MCF 10A (cell line): Measurements from ENCODE around the gene GLRX. TPM values are rescaled to one million over a fixed set of nuclear protein-coding genes. Genes with fewer than 3 reads are reported as not detected.

Experiments
- BruUV-seq: library from RNA; stranded (reverse); fragments of 400-500 nt; replicated peaks from 2 replicates; lab custom pipeline; 2021; lab: Mats Ljungman, UMichigan
- CTCF ChIA-PET: fragments of 300-600 bp; sonication (Branson Sonifier 250); formaldehyde crosslinking; extraction: SDS; loops from one replicate; lab custom pipeline; 2021; ENCODE audit warnings: antibody characterized with exemption, inconsistent platforms; lab: Yijun Ruan, JAX
- POLR2A ChIA-PET: fragments of 300-600, 350-650 bp; sonication (Branson Sonifier 250); formaldehyde crosslinking; extraction: SDS; loops from one replicate; lab custom pipeline; 2020; ENCODE audit warnings: antibody characterized with exemption, inconsistent platforms; lab: Yijun Ruan, JAX
- DNase-seq: peaks from one replicate; pipeline ENCODE4 v3.0.0-alpha.2; 2018; ENCODE audit not compliant: unreplicated experiment
- H3K27ac Mint-ChIP-seq: one replicate; pipeline ENCODE4 v1.8.0; 2022; ENCODE audit warnings: mild to moderate bottlenecking, low read depth, mixed read lengths; ENCODE audit not compliant: unreplicated experiment
- H3K27me3 Mint-ChIP-seq: one replicate; pipeline ENCODE4 v1.8.0; 2022; ENCODE audit warnings: mixed read lengths; ENCODE audit not compliant: insufficient read depth, unreplicated experiment
- H3K36me3 Mint-ChIP-seq: one replicate; pipeline ENCODE4 v1.8.0; 2022; ENCODE audit warnings: mild to moderate bottlenecking, moderate library complexity, mixed read lengths; ENCODE audit not compliant: insufficient read depth, unreplicated experiment
- H3K4me1 Mint-ChIP-seq: one replicate; pipeline ENCODE4 v1.8.0; 2022; ENCODE audit warnings: mixed read lengths; ENCODE audit not compliant: insufficient read depth, unreplicated experiment
- H3K4me3 Mint-ChIP-seq: one replicate; pipeline ENCODE4 v1.8.0; 2022; ENCODE audit warnings: mild to moderate bottlenecking, moderate library complexity, mixed read lengths; ENCODE audit not compliant: unreplicated experiment
- H3K9me3 Mint-ChIP-seq: one replicate; pipeline ENCODE4 v1.8.0; 2022; ENCODE audit warnings: mixed read lengths; ENCODE audit not compliant: unreplicated experiment
- intact Hi-C: fragments of 100-400 bp; cut with micrococcal nuclease; formaldehyde crosslinking; loops from 2 replicates; pipeline ENCODE4 v1.14.1; 2022
- total RNA-seq: library from RNA; stranded (reverse); gene quantifications from 2 replicates; pipeline ENCODE4 v1.2.3, GENCODE V29; 2022
- TF ChIP-seq, protein P1 (sequence below): fragments of 200-600 bp; IDR thresholded peaks from one replicate; pipeline ENCODE4 v1.8.0; 2022; ENCODE audit warnings: antibody characterized with exemption, mild to moderate bottlenecking; ENCODE audit not compliant: unreplicated experiment

The GLRX gene
- total RNA-seq, 1 experiment from 2014 or later = 41.4 TPM

DNA sequence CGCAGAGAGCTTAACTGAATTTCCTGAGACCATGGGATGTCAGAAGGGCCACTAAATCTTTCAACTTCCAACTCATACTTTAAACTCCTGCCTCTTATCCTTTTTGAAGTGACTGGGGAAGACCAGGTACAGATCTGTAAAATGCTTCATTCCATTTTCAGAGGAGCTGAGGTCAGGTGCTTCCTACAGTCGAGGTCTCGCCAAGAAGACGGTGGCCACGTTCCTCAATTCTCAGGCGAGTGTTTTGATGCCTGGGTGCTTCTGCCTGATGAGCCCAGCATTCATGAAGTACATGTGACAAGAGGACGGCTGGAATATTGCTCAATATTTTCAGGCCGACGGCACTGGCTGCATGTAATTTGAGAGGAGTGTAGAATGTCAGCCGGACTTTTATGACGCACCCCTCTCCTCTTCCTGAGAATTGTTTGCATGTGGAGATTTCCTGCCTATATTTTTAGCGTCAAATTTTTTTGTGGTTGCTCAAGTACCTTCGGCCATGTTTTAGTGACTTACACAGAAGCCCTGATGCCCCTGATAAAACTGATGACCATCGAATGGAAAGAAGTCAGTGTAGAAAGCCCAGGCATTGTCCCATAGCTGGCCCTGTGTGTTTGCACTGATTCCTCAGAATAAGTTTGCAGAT, 38.8 kb upstream of the GLRX start:
- H3K27ac Mint-ChIP-seq = peak overlapping the region; percentile 99
- CTCF ChIA-PET = interaction anchor here (0.6 to 6.8 kb wide), 12 partner anchors 13 to 903 kb away, joined by 3 to 57 read pairs (median 3); no protein-coding TSS in a partner anchor
- POLR2A ChIA-PET = interaction anchor here (0.6 to 7.5 kb wide), 40 partner anchors 9 to 842 kb away, joined by 3 to 113 read pairs (median 4); partner anchors contain the start of genes CAST, ELL2, GLRX and RFESD
- no peaks in the 10 kb centered on the region for H3K9me3 Mint-ChIP-seq
- H3K36me3 Mint-ChIP-seq = peaks cover 21% of the 10 kb centered on the region
- H3K27me3 Mint-ChIP-seq = no peaks in the 10 kb centered on the region
- DNase-seq = peak; percentile 98
- TF ChIP-seq, protein P1, sequence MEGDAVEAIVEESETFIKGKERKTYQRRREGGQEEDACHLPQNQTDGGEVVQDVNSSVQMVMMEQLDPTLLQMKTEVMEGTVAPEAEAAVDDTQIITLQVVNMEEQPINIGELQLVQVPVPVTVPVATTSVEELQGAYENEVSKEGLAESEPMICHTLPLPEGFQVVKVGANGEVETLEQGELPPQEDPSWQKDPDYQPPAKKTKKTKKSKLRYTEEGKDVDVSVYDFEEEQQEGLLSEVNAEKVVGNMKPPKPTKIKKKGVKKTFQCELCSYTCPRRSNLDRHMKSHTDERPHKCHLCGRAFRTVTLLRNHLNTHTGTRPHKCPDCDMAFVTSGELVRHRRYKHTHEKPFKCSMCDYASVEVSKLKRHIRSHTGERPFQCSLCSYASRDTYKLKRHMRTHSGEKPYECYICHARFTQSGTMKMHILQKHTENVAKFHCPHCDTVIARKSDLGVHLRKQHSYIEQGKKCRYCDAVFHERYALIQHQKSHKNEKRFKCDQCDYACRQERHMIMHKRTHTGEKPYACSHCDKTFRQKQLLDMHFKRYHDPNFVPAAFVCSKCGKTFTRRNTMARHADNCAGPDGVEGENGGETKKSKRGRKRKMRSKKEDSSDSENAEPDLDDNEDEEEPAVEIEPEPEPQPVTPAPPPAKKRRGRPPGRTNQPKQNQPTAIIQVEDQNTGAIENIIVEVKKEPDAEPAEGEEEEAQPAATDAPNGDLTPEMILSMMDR = no peak
- BruUV-seq = no TSS peak
- H3K4me3 Mint-ChIP-seq = peak overlapping the region; percentile 60
- H3K4me1 Mint-ChIP-seq = peaks cover 72% of the 10 kb centered on the region
- intact Hi-C loops = no loop called here

DNA sequence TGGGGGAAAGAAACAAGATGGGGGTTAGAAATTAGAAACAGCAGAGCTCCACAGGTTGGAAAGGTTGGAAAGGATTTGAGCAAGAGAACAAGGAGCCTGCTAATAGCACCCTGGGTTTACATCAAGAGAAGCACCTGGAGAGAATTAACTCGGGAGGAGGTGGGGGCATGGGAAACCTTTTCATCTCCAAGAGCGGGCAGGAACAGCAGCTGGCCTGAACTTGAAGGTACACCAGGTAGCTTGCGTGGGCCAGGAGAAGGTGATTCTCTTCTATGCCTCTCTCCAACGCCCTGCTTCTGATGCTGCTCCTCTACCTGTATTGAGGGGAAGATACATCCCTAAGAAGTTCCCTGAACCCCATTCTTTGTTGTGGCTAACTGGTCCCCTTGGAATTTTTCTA, 37.1 kb upstream of the GLRX start:
- TSS peak; percentile 76 for BruUV-seq
- Mint-ChIP-seq H3K27me3 (no peaks in the 10 kb centered on the region), H3K4me3 (peak overlapping the region; percentile 67), H3K9me3 (no peaks in the 10 kb centered on the region), H3K36me3 (peaks cover 21% of the 10 kb centered on the region), H3K27ac (peak overlapping the region; percentile 99), H3K4me1 (peaks cover 65% of the 10 kb centered on the region)
- DNase-seq = peak; percentile 46
- ChIA-PET POLR2A (interaction anchor here (0.5 to 7.5 kb wide), 23 partner anchors 10 to 792 kb away, joined by 3 to 113 read pairs (median 4); partner anchors contain the start of gene ELL2), CTCF (interaction anchor here (0.6 to 6.8 kb wide), 24 partner anchors 10 to 1811 kb away, joined by 3 to 57 read pairs (median 4); no protein-coding TSS in a partner anchor)
- intact Hi-C loops = loop anchor here (1.0 to 5.0 kb wide), 5 partner anchors 102 to 742 kb away; partner anchors contain the start of gene ELL2
- TF ChIP-seq, protein P1 = no peak

- Mint-ChIP-seq H3K27me3 (no peaks in the 10 kb centered on the region), H3K36me3 (peaks cover 21% of the 10 kb centered on the region), H3K4me3 (peak overlapping the region; percentile 67), H3K27ac (peak overlapping the region; percentile 99), H3K4me1 (peaks cover 58% of the 10 kb centered on the region), H3K9me3 (no peaks in the 10 kb centered on the region)
- POLR2A ChIA-PET = interaction anchor here (0.5 to 7.5 kb wide), 27 partner anchors 10 to 793 kb away, joined by 3 to 113 read pairs (median 4); partner anchors contain the start of gene ELL2
- intact Hi-C loops = loop anchor here (1.0 to 5.0 kb wide), 6 partner anchors 102 to 742 kb away; partner anchors contain the start of gene ELL2
- TF ChIP-seq, protein P1 = peak; percentile 93
- peak; percentile 96 for DNase-seq
- CTCF ChIA-PET = interaction anchor here (0.5 to 6.8 kb wide), 27 partner anchors 9 to 1810 kb away, joined by 3 to 57 read pairs (median 4); no protein-coding TSS in a partner anchor
- no TSS peak for BruUV-seq
Measured at GRCh38 chr5:95858661-95859595, 36.4 kb upstream of the GLRX start.
